Measurements from ENCODE around the gene KLRC3.
"Not testable (repeated sequence)": the region's sequence is repeated elsewhere in the genome, so short reads cannot be mapped to it uniquely, and the experiment has no call there.

The KLRC3 gene

DNA sequence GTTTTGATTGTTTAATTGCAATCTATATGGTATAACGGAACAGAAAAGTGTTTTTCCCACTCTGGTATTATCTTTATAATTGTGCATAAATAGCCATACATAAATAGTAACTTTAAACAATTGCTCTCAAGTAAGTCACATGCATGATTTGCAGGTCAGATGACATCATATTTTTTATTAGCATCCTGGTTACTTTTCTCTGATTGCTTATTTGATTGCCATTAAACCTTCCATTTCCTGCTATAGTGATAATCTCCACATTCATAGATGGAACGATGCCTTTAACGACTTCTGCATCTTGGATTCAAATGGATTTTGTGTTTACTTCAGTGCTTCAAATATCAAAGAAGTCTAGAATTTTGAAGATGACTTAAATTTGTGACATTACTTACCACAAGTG lies 27.1 kb downstream of the KLRC3 start:
- peak overlapping the region; percentile 84 for H3K27ac ChIP-seq
- TF ChIP-seq ZFX (IDR thresholded peaks at IDR 0.05; ENCODE audit: borderline replicate concordance) = no peak
- TF ChIP-seq, protein P1, sequence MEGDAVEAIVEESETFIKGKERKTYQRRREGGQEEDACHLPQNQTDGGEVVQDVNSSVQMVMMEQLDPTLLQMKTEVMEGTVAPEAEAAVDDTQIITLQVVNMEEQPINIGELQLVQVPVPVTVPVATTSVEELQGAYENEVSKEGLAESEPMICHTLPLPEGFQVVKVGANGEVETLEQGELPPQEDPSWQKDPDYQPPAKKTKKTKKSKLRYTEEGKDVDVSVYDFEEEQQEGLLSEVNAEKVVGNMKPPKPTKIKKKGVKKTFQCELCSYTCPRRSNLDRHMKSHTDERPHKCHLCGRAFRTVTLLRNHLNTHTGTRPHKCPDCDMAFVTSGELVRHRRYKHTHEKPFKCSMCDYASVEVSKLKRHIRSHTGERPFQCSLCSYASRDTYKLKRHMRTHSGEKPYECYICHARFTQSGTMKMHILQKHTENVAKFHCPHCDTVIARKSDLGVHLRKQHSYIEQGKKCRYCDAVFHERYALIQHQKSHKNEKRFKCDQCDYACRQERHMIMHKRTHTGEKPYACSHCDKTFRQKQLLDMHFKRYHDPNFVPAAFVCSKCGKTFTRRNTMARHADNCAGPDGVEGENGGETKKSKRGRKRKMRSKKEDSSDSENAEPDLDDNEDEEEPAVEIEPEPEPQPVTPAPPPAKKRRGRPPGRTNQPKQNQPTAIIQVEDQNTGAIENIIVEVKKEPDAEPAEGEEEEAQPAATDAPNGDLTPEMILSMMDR (IDR thresholded peaks at IDR 0.05) = no peak

DNA sequence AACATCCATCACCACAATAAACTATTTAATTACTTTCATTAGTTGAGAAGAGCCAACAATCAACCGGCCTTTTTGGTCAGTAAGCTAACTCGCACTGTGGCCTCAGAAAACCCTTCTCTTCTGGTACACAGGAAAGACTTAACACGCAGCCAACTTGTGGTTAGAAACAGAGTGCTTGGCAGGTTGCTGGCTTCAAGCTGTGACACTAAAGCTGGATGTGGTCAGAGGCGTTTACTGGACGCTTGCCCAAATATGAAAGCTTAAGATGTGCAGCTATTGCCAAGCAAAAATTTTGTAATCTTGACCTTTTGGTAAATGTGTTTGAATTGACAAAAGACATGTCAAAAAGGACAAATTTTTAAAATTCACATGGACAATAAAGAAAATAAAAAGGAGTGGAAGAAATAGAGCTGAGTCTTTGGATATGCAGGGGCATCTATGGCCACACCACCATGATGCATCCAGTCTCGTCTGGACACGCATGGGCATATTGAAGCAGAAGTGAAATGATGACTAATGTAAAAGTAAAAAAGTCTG lies 27.9 kb downstream of the KLRC3 start:
- no peak for TF ChIP-seq ZFX (IDR thresholded peaks at IDR 0.05; ENCODE audit: borderline replicate concordance)
- TF ChIP-seq, protein P1 (IDR thresholded peaks at IDR 0.05) = no peak
- H3K27ac ChIP-seq = peak overlapping the region; percentile 84

DNA sequence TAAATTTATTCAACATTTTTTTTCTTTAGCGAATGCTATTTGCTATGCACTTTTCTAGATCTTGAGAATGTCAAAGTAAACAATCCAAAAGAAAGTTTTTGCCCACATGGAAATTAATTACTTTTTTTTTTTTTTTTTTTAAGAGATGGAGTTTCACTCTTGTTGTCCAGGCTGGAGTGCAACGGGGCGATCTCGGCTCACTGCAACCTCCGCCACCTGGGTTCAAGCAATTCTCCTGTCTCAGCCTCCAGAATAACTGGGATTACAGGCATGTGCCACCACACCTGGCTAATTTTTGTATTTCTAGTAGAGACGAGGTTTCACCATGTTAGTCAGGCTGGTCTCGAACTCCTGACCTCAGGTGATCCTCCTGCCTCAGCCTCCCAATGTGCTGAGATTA lies 29.4 kb downstream of the KLRC3 start:
- H3K27ac ChIP-seq = not testable (repeated sequence)

DNA sequence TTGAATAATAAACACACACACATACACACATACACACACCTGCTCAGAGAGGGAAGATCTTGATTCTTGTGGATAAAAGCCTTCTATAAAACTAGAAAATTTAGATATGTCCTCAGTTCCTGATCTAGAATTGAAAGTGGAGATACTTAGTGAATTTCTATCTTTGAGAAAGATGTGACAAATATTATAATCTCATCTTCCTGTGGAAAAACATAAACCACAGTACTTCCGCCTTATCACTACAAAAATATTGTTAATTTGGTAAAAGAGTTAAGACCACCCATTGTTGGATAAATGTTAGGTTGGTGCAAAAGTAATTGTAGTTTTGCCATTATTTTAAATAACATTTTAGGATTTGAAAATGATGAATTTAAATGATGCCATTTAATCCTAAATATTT lies 30.5 kb downstream of the KLRC3 start, which contains the start of gene KLRK1:
Gene KLRK1, minus strand, starts transcription at position 138 of the 400 bp plus-strand sequence. CDS start 1,231 bp downstream, outside the sequence.
- H3K27ac ChIP-seq = no peak within 1 kb of the TSS
- TF ChIP-seq ZFX (IDR thresholded peaks at IDR 0.05; ENCODE audit: borderline replicate concordance) = no peak
- TF ChIP-seq, protein P1 (IDR thresholded peaks at IDR 0.05) = no peak

DNA sequence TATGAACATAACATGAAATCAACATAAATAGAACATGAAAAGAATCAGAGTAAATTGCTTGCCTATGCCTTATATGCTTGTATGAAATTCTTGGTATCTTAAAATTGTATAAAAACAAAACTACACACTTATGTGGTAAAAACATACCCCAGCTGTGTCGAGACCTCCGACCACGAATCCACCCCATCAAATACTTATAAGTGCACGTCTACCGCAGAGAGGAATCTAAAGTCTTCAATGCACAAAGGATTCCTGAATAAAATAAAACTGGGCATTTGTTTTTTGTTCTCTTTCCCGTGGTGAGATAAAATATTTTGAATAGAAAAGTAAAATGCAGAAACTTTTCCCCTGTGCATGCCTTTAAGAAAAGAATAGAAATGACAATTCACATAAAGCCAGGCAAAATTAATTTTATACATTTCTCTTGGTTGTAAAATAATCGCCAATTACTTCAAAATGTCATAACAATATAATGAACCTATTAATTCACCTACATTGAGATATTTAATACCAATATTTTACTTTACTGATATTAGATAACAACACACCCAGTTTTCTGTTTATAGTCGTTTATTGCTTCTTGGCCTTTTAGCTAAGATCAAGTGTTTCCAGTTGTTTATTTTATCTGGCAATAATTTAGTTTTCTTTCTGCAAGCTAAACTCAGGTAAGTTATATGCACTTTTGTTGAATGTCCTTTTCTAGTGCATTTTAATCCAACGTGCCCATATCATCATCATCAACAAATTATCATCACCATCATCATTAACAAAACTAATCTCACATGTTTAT lies 31.6 kb downstream of the KLRC3 start:
- TF ChIP-seq, protein P1 (IDR thresholded peaks at IDR 0.05) = no peak
- no peak for TF ChIP-seq ZFX (IDR thresholded peaks at IDR 0.05; ENCODE audit: borderline replicate concordance)

DNA sequence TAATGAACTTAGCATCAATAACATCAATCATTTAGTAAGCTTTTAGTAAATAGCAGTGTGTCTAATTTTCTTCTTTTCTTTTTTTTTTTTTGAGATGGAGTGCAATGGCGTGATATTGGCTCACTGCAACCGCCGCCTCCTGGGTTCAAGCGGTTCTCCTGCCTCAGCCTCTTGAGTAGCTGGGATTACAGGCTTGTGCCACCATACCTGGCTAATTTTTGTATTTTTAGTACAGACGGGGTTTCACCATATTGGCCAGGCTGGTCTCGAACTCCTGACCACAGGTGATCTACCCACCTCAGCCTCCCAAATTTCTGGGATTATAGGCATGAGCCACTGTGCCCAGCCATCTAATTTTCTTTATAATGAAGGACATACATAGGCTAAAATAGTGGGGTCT lies 32.9 kb downstream of the KLRC3 start:
- not testable (repeated sequence) for H3K27ac ChIP-seq

More for the DNA sequence above, 31.6 kb downstream of the KLRC3 start:
- H3K27ac ChIP-seq = no peak overlapping the region

DNA sequence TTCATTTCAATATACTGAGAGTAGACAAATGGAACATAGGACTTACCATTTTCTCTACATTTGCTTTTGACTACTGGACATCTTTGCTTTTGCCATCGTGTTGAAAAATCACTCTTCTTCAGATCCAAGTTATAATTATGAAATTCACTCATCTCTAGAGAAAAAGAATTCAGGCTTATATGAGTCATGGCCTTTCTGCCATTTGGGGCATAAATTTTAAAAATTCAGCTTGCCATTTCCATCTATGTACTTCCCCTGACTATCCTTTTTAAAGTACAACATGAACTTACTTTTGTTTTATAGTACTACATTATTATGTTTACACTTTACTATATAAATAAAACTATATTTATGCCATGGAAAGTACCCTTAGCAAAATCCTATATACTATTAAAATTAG lies 33.5 kb downstream of the KLRC3 start:
- TF ChIP-seq, protein P1 (IDR thresholded peaks at IDR 0.05) = no peak
- TF ChIP-seq ZFX (IDR thresholded peaks at IDR 0.05; ENCODE audit: borderline replicate concordance) = no peak
- no peak overlapping the region for H3K27ac ChIP-seq

DNA sequence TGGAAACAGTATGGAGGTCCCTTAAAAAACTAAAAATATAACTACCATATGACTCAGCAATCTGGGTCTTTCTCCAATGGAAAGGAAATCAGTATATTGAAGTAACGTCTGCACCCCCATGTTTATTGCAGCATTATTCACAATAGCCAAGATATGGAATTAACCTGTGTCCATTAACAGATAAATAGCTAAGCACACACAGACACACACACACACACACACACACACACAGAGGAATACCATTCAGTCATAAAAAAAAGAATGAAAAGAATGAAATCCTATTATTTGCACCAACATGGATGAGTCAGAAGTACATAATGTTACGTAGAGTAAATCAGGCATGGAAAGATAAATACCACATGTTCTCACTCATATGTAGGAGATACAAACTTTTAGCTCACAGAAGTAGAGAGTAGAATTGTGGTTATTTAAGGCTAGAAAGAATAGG lies 35.2 kb downstream of the KLRC3 start:
- TF ChIP-seq, protein P1 (IDR thresholded peaks at IDR 0.05) = no peak
- no peak for TF ChIP-seq ZFX (IDR thresholded peaks at IDR 0.05; ENCODE audit: borderline replicate concordance)
- H3K27ac ChIP-seq = no peak overlapping the region

Data from 22Rv1 (cell line).